RPMI7951 (cell line): ENCODE results near the gene POU3F3. TPM values are rescaled to one million over a fixed set of nuclear protein-coding genes. Genes with fewer than 3 reads are reported as not detected.

Source experiments
- DNase-seq: peaks from one replicate; pipeline ENCODE4 v3.0.0-alpha.2; 2012; ENCODE audit warnings: low read depth
- total RNA-seq: library from RNA; depleted of rRNA; stranded (reverse); fragments of >200 nt; shearing (Covaris generic); gene quantifications from 2 replicates; pipeline ENCODE4 v1.2.3, GENCODE V29; 2014

Gene POU3F3
- total RNA-seq, 1 experiment from 2014 or later = not detected

DNA sequence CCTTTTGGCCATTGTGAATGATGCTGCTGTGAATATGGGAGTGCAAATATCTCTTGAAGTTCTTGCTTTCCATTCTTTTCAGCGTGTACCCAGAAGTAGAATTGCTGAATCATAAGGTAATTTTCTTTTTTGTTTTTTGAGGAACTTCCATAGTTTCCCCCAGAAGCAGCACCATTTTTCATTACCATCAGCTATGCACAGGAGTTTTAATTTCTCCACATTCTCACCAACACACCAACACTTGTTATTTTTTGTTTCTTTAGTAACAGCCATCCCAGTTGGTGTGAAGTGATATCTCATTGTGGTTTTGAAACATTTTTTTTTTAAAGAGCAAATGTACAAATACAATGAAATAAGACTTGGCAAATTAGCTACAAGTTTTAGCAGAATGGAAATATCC is 21.3 kb downstream of the POU3F3 start:
- DNase-seq = no peak

GRCh38 chr2:104876606-104877570 is 23.0 kb downstream of the POU3F3 start:
- DNase-seq = no peak

- DNase-seq = no peak
Measured at GRCh38 chr2:104878863-104879512, 25.1 kb downstream of the POU3F3 start.

- no peak for DNase-seq
Measured at GRCh38 chr2:104880076-104880475, 26.2 kb downstream of the POU3F3 start.

DNA sequence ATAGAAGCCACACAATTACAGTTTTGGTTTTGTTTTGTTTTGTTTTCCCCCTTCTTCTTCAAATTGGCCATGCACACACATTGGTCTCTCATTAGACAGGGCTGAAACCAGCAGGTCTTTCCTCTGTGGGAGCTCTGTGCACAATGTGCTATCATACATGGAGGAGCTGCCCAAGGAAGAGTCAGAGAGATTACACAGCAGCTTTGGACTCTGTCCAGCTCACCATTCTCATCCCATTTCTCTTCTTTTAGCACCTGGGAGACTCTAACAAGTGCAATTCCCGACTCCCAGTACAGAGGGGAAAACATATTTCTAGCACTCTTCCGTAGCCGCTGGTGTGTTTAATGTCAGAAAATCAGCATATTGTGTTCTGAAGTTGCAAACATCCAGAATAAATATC is 29.4 kb downstream of the POU3F3 start:
- DNase-seq = no peak

DNA sequence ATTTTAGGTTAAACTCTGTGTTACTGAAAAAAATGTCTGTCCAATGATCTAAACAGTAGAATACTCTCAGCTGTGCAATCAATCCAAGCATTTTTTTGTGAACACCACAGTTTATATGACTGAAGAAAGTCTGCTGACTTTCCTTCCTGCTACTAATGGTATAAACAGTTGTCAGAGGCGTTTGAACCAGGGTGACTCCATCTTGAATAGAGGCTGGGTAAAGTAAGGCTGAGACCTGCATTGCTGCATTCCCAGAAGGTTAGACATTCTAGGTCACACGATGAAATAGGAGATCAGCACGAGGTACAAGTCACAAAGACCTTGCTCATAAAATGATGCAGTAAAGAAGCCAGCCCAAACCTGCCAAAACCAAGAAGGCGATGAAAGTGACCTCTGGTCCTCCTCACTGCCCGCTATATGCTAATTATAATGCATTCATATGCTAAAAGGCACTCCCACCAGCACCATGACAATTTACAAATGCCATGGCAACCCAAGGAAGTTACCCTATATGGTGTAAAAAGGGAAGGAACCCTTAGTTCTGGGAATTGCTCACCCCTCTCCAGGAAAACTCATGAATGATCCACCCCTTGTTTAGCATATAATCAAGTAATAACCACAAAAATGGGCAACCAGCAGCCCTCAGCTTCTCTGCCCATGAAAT is 31.3 kb downstream of the POU3F3 start:
- no peak for DNase-seq

DNA sequence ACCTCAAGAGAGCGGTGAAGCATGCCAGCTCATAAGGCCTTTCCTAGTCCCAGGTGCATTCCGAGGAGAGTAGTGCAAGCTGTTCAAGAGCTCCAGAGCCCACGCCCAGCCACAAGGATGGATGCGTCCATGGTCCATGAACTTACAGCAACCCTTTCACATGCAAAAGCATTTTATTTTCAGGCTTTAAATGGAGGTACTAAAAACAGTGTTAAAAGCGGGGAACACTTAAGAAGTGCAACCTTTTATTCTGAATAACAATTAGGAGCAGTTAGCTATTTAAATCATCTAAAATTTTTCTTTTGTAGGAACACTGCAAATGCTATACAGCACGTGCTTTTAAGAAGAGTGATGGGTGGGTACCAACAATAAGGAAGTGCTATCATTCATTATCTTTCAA is 33.8 kb downstream of the POU3F3 start:
- no peak for DNase-seq

DNA sequence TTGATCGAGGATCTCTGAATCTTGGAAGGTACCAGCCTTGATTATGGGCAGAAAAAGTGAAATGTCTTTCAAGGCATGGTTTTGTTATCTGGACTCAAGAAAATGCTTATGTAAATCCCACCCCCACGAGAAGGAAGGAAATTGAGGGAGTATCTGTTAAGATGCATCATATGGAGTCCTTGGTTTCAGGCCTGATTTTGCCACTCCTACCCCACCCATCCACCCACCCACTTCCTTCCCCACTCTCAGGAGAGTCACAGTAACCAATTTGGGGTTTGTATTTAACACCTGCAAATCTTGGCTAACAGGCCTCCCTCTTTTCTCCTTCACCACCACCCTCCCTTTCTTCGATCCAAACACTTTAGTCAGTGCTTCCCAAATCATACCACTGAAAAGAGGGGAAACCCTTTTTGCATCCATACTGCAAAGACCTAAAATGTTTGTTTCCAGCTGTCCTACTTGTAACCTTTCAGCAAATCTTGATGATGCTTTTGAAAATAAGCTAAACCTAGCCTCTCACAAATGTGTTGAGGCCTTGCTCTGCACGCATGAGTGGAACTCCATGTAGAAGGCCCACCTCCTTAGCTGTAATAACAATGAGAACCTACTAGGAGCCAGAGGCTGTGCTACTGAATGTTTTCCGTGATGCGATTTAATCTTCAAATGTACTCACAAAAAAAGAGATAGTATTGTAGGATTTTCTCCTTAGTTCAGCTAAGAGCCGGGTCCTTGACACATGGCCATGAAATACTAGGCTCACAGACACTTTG is 34.8 kb downstream of the POU3F3 start:
- DNase-seq = no peak

DNA sequence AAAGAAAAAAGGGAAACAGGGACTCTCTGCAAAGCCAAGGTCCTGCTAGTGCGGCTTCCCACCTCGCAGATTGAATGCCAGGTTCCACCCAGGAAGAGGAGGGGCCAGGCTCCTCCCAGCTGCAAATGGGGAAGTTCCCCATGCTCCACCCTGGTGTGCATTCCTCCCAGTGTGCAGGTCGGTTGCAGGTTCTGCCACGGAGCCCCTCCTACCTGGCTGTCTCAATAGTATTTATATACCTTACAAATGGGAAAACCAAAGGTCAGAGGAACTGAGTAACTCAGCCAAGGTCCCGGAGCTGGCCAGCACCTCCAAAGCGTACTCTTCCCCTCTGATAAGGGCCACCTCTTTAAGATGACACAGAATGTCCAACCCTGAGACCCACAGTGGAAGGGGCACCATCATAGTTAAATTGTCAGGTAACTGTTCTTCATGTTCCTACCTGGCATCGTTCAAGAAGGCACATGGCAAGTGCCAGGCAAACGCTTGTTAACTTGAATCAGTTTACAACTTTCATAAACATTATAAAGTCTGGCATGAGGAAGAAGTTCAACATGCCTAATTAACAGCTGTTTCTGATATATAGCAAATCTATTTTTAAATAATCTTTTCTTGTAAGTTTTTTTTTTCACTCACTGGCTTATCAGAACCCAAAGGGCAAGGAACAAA is 35.5 kb downstream of the POU3F3 start:
- DNase-seq = no peak

- no peak for DNase-seq
Measured at GRCh38 chr2:104889960-104890684, 36.2 kb downstream of the POU3F3 start.

DNA sequence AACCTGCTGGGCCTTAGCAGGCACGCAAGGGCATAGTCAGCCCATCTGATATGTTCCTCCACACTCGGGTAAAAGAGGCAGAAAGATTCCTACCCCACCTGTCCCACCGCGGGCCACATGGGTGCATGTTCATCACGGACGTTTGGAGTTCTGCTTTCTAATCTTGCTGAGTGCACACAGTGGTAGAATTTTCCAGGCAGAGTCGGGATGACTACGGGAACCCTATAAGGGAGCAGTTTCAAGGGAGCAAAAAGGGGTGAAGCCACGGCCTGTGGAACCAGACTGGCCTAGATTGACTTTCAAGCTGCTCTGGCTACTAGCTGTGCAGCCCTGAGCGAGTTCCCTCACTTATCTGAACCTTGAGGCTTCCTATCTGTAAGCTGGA is 36.8 kb downstream of the POU3F3 start:
- no peak for DNase-seq

DNA sequence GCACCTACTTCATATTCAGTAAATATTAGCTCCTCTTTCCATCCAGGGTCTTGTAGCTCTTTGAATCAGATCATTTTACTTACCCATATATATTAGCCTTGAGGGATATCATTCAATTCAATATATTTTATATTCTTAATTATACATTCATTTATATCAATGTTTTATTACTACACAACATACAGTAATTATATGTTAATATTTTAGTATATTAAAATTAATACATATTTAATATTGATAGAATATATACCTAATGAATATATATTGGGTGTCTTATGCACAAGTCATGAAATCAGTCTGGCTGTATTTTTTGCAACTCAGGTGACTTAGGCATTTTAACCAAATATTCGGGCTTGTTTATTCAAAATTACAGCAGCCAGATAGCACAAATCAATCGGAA is 37.2 kb downstream of the POU3F3 start:
- DNase-seq = no peak

DNA sequence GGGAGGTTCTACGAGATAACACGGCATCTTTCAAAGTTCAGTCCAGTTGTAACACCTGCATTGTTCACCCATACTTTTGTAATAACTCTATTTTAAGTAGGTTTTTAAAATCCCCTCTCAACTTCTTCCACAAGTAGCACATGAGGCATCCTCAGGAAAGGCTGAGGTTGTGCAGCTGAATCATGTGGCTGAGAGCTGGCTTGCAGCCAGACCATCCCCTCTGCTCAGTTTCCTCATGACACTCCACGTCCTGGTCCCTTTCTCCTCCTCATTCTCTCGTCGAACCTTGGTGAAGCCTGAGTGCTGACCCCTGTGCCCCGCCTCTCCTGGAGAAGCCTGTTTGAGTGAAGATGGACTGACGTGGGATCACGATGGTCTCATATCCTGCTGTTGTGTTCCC is 42.5 kb downstream of the POU3F3 start:
- DNase-seq = no peak

- DNase-seq = peak; percentile 51
Measured at GRCh38 chr2:104897515-104898184, 43.7 kb downstream of the POU3F3 start.

GRCh38 chr2:104900608-104901007 is 46.7 kb downstream of the POU3F3 start:
- DNase-seq = no peak

DNA sequence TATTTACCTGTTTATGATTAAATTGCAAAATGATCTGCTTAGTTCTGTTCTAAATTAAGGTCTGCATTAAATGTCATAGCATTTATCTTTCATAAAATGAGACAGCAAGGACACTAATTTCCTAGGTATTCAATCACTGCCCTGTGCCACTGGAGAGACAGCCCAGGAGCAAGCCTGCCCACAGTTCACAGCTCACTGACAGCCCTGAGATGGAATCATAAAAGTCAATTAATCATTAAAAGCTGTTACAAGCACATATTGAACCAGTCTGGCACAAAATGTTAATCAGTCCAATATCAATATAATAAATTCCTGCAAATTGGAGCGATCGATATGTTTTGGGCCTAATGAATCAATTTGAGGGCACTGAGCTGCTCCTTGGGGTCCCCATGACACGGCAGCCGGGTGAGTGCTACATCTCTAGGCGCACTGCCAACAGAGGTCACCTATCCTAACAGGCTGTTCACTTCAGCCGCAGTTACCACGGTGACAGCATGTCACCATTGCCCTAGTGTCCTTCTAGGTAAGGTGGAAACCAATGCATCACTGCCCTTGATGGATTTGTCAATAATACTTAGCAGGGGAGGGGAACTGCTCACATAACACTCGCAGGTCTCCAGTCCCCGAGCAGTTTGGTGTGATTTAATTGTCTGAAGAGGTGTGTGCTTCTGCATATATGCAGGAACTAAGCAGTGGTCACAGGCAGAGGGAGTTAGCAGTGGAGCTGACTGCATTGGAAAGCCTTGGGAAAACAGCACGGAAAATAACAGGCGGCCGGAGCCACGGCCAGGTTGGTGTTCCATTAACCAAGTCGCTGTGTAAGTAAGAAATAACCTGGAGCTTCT is 47.3 kb downstream of the POU3F3 start:
- no peak for DNase-seq

GRCh38 chr2:104902317-104902716 is 48.4 kb downstream of the POU3F3 start:
- DNase-seq = no peak
